HepG2 (cell line): ENCODE measurements around the gene PAK2. TPM values are rescaled to one million over a fixed set of nuclear protein-coding genes. Genes with fewer than 3 reads are reported as not detected.

ENCODE experiments used
- ARID5B ChIP-seq: IDR thresholded peaks from 2 replicates; pipeline ENCODE4 v1.4.0; 2020; ENCODE audit warnings: mild to moderate bottlenecking, missing genetic modification reagents
- FOXA1 ChIP-seq, 2 experiments: fragments of 450-650 bp in 1 of 2; sonication (generic) in 1 of 2; formaldehyde crosslinking in 1 of 2; IDR thresholded peaks; 2 replicates each; pipeline versions ENCODE4 v1.4.0 to v1.6.1; 2016 to 2020; ENCODE audit warnings: missing genetic modification reagents in 1 of 2
- FOXP1 ChIP-seq, 2 experiments: fragments of 450-650 bp in 1 of 2; IDR thresholded peaks; 2 replicates each; pipeline ENCODE4 v1.6.1; 2017 to 2018; ENCODE audit warnings: antibody characterized with exemption in 1 of 2
- GATAD2A ChIP-seq: IDR thresholded peaks from 2 replicates; pipeline ENCODE4 v1.6.1; 2016
- MTF2 ChIP-seq: sonication (generic); formaldehyde crosslinking; IDR thresholded peaks from 2 replicates; pipeline ENCODE4 v1.5.0; 2020; ENCODE audit warnings: missing genetic modification reagents, borderline replicate concordance
- SAP130 ChIP-seq: IDR thresholded peaks from 2 replicates; pipeline ENCODE4 v1.6.1; 2016; ENCODE audit warnings: low read depth
- TCF7 ChIP-seq: sonication (generic); IDR thresholded peaks from 2 replicates; pipeline ENCODE4 v1.6.1; 2016; ENCODE audit warnings: antibody characterized with exemption, low read depth
- ZBTB3 ChIP-seq: sonication (generic); formaldehyde crosslinking; IDR thresholded peaks from 2 replicates; pipeline ENCODE4 v1.4.0; 2020; ENCODE audit warnings: low read depth, mild to moderate bottlenecking, moderate library complexity, missing genetic modification reagents, borderline replicate concordance
- ZBTB42 ChIP-seq: sonication (generic); formaldehyde crosslinking; IDR thresholded peaks from 2 replicates; pipeline ENCODE4 v1.5.0; 2020; ENCODE audit warnings: mild to moderate bottlenecking, missing genetic modification reagents
- ZNF224 ChIP-seq: sonication (generic); formaldehyde crosslinking; IDR thresholded peaks from 2 replicates; pipeline ENCODE4 v1.5.0; 2020; ENCODE audit warnings: mild to moderate bottlenecking, missing genetic modification reagents
- ZNF235 ChIP-seq: sonication (generic); formaldehyde crosslinking; IDR thresholded peaks from 2 replicates; pipeline ENCODE4 v1.8.1; 2023; ENCODE audit warnings: mild to moderate bottlenecking, missing genetic modification reagents, borderline replicate concordance
- ZNF296 ChIP-seq: sonication (generic); formaldehyde crosslinking; conservative IDR thresholded peaks from 2 replicates; pipeline ENCODE4 v1.5.0; 2020; ENCODE audit warnings: mild to moderate bottlenecking, missing genetic modification reagents
- ZNF326 ChIP-seq: sonication (generic); formaldehyde crosslinking; IDR thresholded peaks from 2 replicates; pipeline ENCODE4 v1.4.0; 2020; ENCODE audit warnings: missing genetic modification reagents, borderline replicate concordance
- ZNF460 ChIP-seq: sonication (generic); formaldehyde crosslinking; IDR thresholded peaks from 2 replicates; pipeline ENCODE4 v1.5.1; 2020; ENCODE audit warnings: missing genetic modification reagents, mild to moderate bottlenecking, borderline replicate concordance
- polyA plus RNA-seq, 8 experiments: library from polyadenylated mRNA; depleted of rRNA in 3 of 8; stranded (reverse) in 7 of 8; unstranded in 1 of 8; fragments of >200 nt; fragmentation: Illumina TruSeq in 4 of 8; extraction: Trizol in 4 of 8; gene quantifications; 2 replicates each; pipeline versions ENCODE4 v1.2.1 to v1.2.3, GENCODE V29; 2011 to 2016; ENCODE audit warnings: low read depth in 4 of 8, missing spikeins in 1 of 8, mixed read lengths in 1 of 8; ENCODE audit not compliant: insufficient read depth in 1 of 8
- total RNA-seq, 5 experiments: library from RNA; depleted of rRNA; stranded (reverse); fragments of >200 nt; fragmentation: Illumina TruSeq; extraction: Trizol; gene quantifications; 2 replicates each; pipeline ENCODE4 v1.2.3, GENCODE V29; 2016; ENCODE audit warnings: low read depth in 1 of 5
- TF ChIP-seq, protein P1 (sequence below): fragments of 450-650 bp; IDR thresholded peaks from 2 replicates; pipeline ENCODE4 v1.6.1; 2016
- TF ChIP-seq, protein P2 (sequence below): sonication (generic); formaldehyde crosslinking; IDR thresholded peaks from 2 replicates; pipeline ENCODE4 v1.5.1; 2020; ENCODE audit warnings: missing genetic modification reagents, mild to moderate bottlenecking, borderline replicate concordance

The PAK2 gene
- total and polyA plus RNA-seq, 2 of the 13 experiments (the other 11 are each of a cell fraction or from before 2014, with no cell fraction given): 23.0 to 24.7 TPM

- no peak for TF ChIP-seq ZBTB42 (CRISPR knock-in tag)
- TF ChIP-seq ZBTB3 (CRISPR knock-in tag): no peak
- no peak for TF ChIP-seq ZNF296 (CRISPR knock-in tag)
- TF ChIP-seq FOXA1 (IDR thresholded peaks at IDR 0.05): no peak
- TF ChIP-seq FOXA1 (CRISPR knock-in tag; IDR thresholded peaks at IDR 0.05): peak; percentile 40; the same call in 1 of the 2 replicates
- TF ChIP-seq TCF7: peak; percentile 16; the same call in 1 of the 2 replicates
- no peak for TF ChIP-seq MTF2 (CRISPR knock-in tag)
- TF ChIP-seq ZNF460 (CRISPR knock-in tag): no peak
- TF ChIP-seq SAP130 (CRISPR knock-in tag): peak; percentile 51
- TF ChIP-seq FOXP1 (IDR thresholded peaks at IDR 0.05): no peak
- 0 out of 2 replicates have a peak, but pooled peaks have one; percentile 12 for TF ChIP-seq FOXP1 (CRISPR knock-in tag; IDR thresholded peaks at IDR 0.05)
- TF ChIP-seq, protein P1, sequence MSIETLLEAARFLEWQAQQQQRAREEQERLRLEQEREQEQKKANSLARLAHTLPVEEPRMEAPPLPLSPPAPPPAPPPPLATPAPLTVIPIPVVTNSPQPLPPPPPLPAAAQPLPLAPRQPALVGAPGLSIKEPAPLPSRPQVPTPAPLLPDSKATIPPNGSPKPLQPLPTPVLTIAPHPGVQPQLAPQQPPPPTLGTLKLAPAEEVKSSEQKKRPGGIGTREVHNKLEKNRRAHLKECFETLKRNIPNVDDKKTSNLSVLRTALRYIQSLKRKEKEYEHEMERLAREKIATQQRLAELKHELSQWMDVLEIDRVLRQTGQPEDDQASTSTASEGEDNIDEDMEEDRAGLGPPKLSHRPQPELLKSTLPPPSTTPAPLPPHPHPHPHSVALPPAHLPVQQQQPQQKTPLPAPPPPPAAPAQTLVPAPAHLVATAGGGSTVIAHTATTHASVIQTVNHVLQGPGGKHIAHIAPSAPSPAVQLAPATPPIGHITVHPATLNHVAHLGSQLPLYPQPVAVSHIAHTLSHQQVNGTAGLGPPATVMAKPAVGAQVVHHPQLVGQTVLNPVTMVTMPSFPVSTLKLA: no peak
- TF ChIP-seq ZNF326 (CRISPR knock-in tag): no peak
- TF ChIP-seq ZNF224: no peak
- peak; percentile 29; the same call in 1 of the 2 replicates for TF ChIP-seq ARID5B (CRISPR knock-in tag)
- no peak for TF ChIP-seq ZNF235 (CRISPR knock-in tag)
- TF ChIP-seq, protein P2, sequence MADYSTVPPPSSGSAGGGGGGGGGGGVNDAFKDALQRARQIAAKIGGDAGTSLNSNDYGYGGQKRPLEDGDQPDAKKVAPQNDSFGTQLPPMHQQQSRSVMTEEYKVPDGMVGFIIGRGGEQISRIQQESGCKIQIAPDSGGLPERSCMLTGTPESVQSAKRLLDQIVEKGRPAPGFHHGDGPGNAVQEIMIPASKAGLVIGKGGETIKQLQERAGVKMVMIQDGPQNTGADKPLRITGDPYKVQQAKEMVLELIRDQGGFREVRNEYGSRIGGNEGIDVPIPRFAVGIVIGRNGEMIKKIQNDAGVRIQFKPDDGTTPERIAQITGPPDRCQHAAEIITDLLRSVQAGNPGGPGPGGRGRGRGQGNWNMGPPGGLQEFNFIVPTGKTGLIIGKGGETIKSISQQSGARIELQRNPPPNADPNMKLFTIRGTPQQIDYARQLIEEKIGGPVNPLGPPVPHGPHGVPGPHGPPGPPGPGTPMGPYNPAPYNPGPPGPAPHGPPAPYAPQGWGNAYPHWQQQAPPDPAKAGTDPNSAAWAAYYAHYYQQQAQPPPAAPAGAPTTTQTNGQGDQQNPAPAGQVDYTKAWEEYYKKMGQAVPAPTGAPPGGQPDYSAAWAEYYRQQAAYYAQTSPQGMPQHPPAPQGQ: no peak
- TF ChIP-seq GATAD2A: 0 out of 2 replicates have a peak, but pooled peaks have one; percentile 22
- TF ChIP-seq, all 625 proteins: peak for 11
Observed at GRCh38 chr3:196789885-196790359, 50.3 kb downstream of the PAK2 start (continued).
